Astrocyte (in vitro differentiated cells and primary cell): Measurements from ENCODE around the gene PCTP. TPM values are rescaled to one million over a fixed set of nuclear protein-coding genes. Genes with fewer than 3 reads are reported as not detected.

Experiments used
- DNase-seq: peaks from one replicate; pipeline ENCODE4 v3.0.0-alpha.2; 2010; ENCODE audit warnings: low read depth
- FAIRE-seq: peaks from 2 replicates; lab custom pipeline; 2011; peaks lifted over from hg19 to GRCh38; lab: Jason Lieb, UNC
- H2AFZ ChIP-seq: 2 replicates; pipeline ENCODE4 v1.6.0; 2012; ENCODE audit warnings: low read depth, low read length, inconsistent platforms
- H3K27ac ChIP-seq: 2 replicates; pipeline ENCODE4 v1.5.1; 2011; ENCODE audit warnings: low read depth, low read length, inconsistent platforms
- H3K27me3 ChIP-seq: 2 replicates; pipeline ENCODE4 v1.6.0; 2011; ENCODE audit warnings: low read length, inconsistent platforms; ENCODE audit not compliant: insufficient read depth
- H3K36me3 ChIP-seq: 2 replicates; pipeline ENCODE4 v1.5.1; 2011; ENCODE audit warnings: low read length, inconsistent platforms; ENCODE audit not compliant: insufficient read depth
- H3K4me1 ChIP-seq: 2 replicates; pipeline ENCODE4 v1.5.1; 2011; ENCODE audit warnings: low read length, inconsistent platforms; ENCODE audit not compliant: insufficient read depth
- H3K4me2 ChIP-seq: 2 replicates; pipeline ENCODE4 v1.6.0; 2012; ENCODE audit warnings: low read length, inconsistent platforms
- H3K4me3 ChIP-seq: 2 replicates; pipeline ENCODE4 v1.5.1; 2011; ENCODE audit warnings: low read depth, mild to moderate bottlenecking, low read length, inconsistent platforms; ENCODE audit not compliant: insufficient read depth
- H3K79me2 ChIP-seq: 2 replicates; pipeline ENCODE4 v1.6.0; 2012; ENCODE audit warnings: mild to moderate bottlenecking, low read length, inconsistent platforms; ENCODE audit not compliant: insufficient read depth
- H3K9ac ChIP-seq: 2 replicates; pipeline ENCODE4 v1.6.0; 2012; ENCODE audit warnings: mild to moderate bottlenecking, low read length, inconsistent platforms
- H3K9me3 ChIP-seq: 2 replicates; pipeline ENCODE4 v1.5.1; 2012; ENCODE audit warnings: low read depth, mild to moderate bottlenecking, low read length, inconsistent platforms; ENCODE audit not compliant: insufficient read depth
- H4K20me1 ChIP-seq: 2 replicates; pipeline ENCODE4 v1.6.0; 2012; ENCODE audit warnings: low read length, inconsistent platforms; ENCODE audit not compliant: insufficient read depth
- H3K27ac Mint-ChIP-seq: one replicate; pipeline ENCODE4 v1.8.0; 2021; ENCODE audit warnings: mild to moderate bottlenecking, mixed read lengths; ENCODE audit not compliant: unreplicated experiment
- H3K27me3 Mint-ChIP-seq: one replicate; pipeline ENCODE4 v1.8.0; 2021; ENCODE audit warnings: low read depth, mixed read lengths; ENCODE audit not compliant: unreplicated experiment
- H3K36me3 Mint-ChIP-seq: one replicate; pipeline ENCODE4 v1.8.0; 2021; ENCODE audit warnings: low read depth, mixed read lengths; ENCODE audit not compliant: unreplicated experiment
- H3K4me1 Mint-ChIP-seq: one replicate; pipeline ENCODE4 v1.8.0; 2021; ENCODE audit warnings: low read depth, mixed read lengths; ENCODE audit not compliant: unreplicated experiment
- H3K4me3 Mint-ChIP-seq: one replicate; pipeline ENCODE4 v1.8.0; 2021; ENCODE audit warnings: mild to moderate bottlenecking, moderate library complexity, mixed read lengths; ENCODE audit not compliant: unreplicated experiment
- H3K9me3 Mint-ChIP-seq: one replicate; pipeline ENCODE4 v1.8.0; 2021; ENCODE audit warnings: mild to moderate bottlenecking, mixed read lengths; ENCODE audit not compliant: unreplicated experiment
- CTCF ChIP-seq: IDR thresholded peaks from 2 replicates; pipeline ENCODE4 v1.5.1; 2011; ENCODE audit warnings: low read depth, mild to moderate bottlenecking, inconsistent platforms, low read length, moderate library complexity; ENCODE audit not compliant: insufficient read depth
- EZH2 ChIP-seq: IDR thresholded peaks from 2 replicates; pipeline ENCODE4 v1.6.1; 2012; ENCODE audit warnings: mild to moderate bottlenecking, low read length, inconsistent platforms; ENCODE audit not compliant: insufficient read depth
- total RNA-seq: library from RNA; stranded (reverse); gene quantifications from 2 replicates; pipeline ENCODE4 v1.2.1, GENCODE V29; 2021

The PCTP gene
- total RNA-seq, 1 donor from 2014 or later, result 16.4 TPM

- H3K4me3 Mint-ChIP-seq, result no peak overlapping the region
- peaks cover 35% of the 10 kb centered on the region for H3K4me1 Mint-ChIP-seq
- H3K36me3 Mint-ChIP-seq, result no peaks in the 10 kb centered on the region
- FAIRE-seq (no peak), DNase-seq (no peak)
- H3K4me2 ChIP-seq, result no peak overlapping the region
- H3K9me3 Mint-ChIP-seq, result no peaks in the 10 kb centered on the region
- no peaks in the 10 kb centered on the region for H4K20me1 ChIP-seq
- no peaks in the 10 kb centered on the region for H3K27me3 ChIP-seq
- H3K36me3 ChIP-seq, result no peaks in the 10 kb centered on the region
- no peaks in the 10 kb centered on the region for H3K27me3 Mint-ChIP-seq
- peaks cover 22% of the 10 kb centered on the region for H3K4me1 ChIP-seq
- TF ChIP-seq CTCF (no peak), EZH2 (no peak)
- no peaks in the 10 kb centered on the region for H3K9me3 ChIP-seq
- no peak overlapping the region for H3K27ac Mint-ChIP-seq
- no peaks in the 10 kb centered on the region for H3K79me2 ChIP-seq
- no peak overlapping the region for H3K27ac ChIP-seq
- no peak overlapping the region for H3K4me3 ChIP-seq
- H3K9ac ChIP-seq, result no peak overlapping the region
- no peak overlapping the region for H2AFZ ChIP-seq
Observed at GRCh38 chr17:55728833-55729232, 22.0 kb upstream of the PCTP start.

GRCh38 chr17:55729484-55729883 lies 21.4 kb upstream of the PCTP start:
- Histone ChIP-seq H4K20me1 (no peaks in the 10 kb centered on the region), H3K4me3 (no peak overlapping the region), H3K4me2 (no peak overlapping the region), H3K79me2 (no peaks in the 10 kb centered on the region), H3K9me3 (no peaks in the 10 kb centered on the region), H3K4me1 (peaks cover 28% of the 10 kb centered on the region), H2AFZ (no peak overlapping the region), H3K27me3 (no peaks in the 10 kb centered on the region), H3K27ac (no peak overlapping the region), H3K36me3 (no peaks in the 10 kb centered on the region), H3K9ac (no peak overlapping the region)
- no peaks in the 10 kb centered on the region for H3K9me3 Mint-ChIP-seq
- peaks cover 42% of the 10 kb centered on the region for H3K4me1 Mint-ChIP-seq
- DNase-seq, result no peak
- no peak overlapping the region for H3K27ac Mint-ChIP-seq
- FAIRE-seq, result no peak
- TF ChIP-seq EZH2, result no peak
- no peak for TF ChIP-seq CTCF
- no peaks in the 10 kb centered on the region for H3K36me3 Mint-ChIP-seq
- no peaks in the 10 kb centered on the region for H3K27me3 Mint-ChIP-seq
- H3K4me3 Mint-ChIP-seq, result no peak overlapping the region

GRCh38 chr17:55730380-55730779 lies 20.5 kb upstream of the PCTP start:
- Histone ChIP-seq H4K20me1 (no peaks in the 10 kb centered on the region), H3K9me3 (no peaks in the 10 kb centered on the region), H3K27me3 (no peaks in the 10 kb centered on the region), H3K36me3 (no peaks in the 10 kb centered on the region), H3K9ac (no peak overlapping the region), H3K27ac (no peak overlapping the region), H3K4me2 (no peak overlapping the region), H3K79me2 (no peaks in the 10 kb centered on the region), H3K4me3 (no peak overlapping the region), H2AFZ (no peak overlapping the region), H3K4me1 (peaks cover 26% of the 10 kb centered on the region)
- FAIRE-seq (no peak), DNase-seq (no peak)
- Mint-ChIP-seq H3K4me3 (no peak overlapping the region), H3K27ac (no peak overlapping the region), H3K4me1 (peaks cover 41% of the 10 kb centered on the region), H3K27me3 (no peaks in the 10 kb centered on the region), H3K9me3 (no peaks in the 10 kb centered on the region), H3K36me3 (no peaks in the 10 kb centered on the region)
- no peak for TF ChIP-seq CTCF
- TF ChIP-seq EZH2, result no peak
